H1 (cell line): ENCODE measurements around the gene TGM1. TPM values are rescaled to one million over a fixed set of nuclear protein-coding genes. Genes with fewer than 3 reads are reported as not detected.

Source experiments
- CTCF ChIP-seq, 3 experiments: IDR thresholded peaks; 1 replicate in 2 of 3; 2 replicates in 1 of 3; pipeline versions ENCODE4 v1.5.1 to v1.6.1; 2011; ENCODE audit warnings: low read length in 3 of 3, mild to moderate bottlenecking in 3 of 3, inconsistent platforms in 2 of 3, low read depth in 1 of 3, moderate library complexity in 1 of 3; ENCODE audit not compliant: insufficient read depth in 1 of 3; ENCODE audit errors: control extremely low read depth in 1 of 3
- polyA plus RNA-seq, 7 experiments: library from polyadenylated mRNA; depleted of rRNA in 3 of 7; stranded (reverse) in 5 of 7; unstranded in 2 of 7; fragments of >200 nt in 5 of 7; fragments of 200-250 nt in 2 of 7; gene quantifications; 1 replicate in 5 of 7; 2 replicates in 1 of 7; 4 replicates in 1 of 7; pipeline versions ENCODE4 v1.2.1 to v1.2.3, GENCODE V29; 2011 to 2013; ENCODE audit warnings: missing spikeins in 2 of 7, mixed read lengths in 2 of 7
- total RNA-seq: library from RNA; stranded (reverse); fragmentation: NEBNext Ultra II Directional; extraction: Animal tissue kit (Norgen Biotek cat#: 25700); gene quantifications from 2 replicates; pipeline ENCODE4 v1.2.1, GENCODE V29; 2021

Gene TGM1
- total and polyA plus RNA-seq, 2 of the 8 experiments (the other 6 are each of a cell fraction or from before 2014, with no cell fraction given) = 1.8 to 2.2 TPM

GRCh38 chr14:24256960-24257359 lies 6.0 kb downstream of the TGM1 start (continued):
- TF ChIP-seq CTCF (IDR thresholded peaks at IDR 0.05; ENCODE audit: control extremely low read depth in 1 of 3, insufficient read depth in 1 of 3, low read depth in 1 of 3, low read length in 3 of 3) = no peak
